Measurements from ENCODE around the gene CUBN.

The CUBN gene

GRCh38 chr10:16883084-16883483 is 246.5 kb downstream of the CUBN start:
- no peak for DNase-seq

GRCh38 chr10:16870331-16870730 is 259.3 kb downstream of the CUBN start:
- DNase-seq, result no peak

GRCh38 chr10:16867990-16868389 is 261.6 kb downstream of the CUBN start:
- DNase-seq, result no peak

DNA sequence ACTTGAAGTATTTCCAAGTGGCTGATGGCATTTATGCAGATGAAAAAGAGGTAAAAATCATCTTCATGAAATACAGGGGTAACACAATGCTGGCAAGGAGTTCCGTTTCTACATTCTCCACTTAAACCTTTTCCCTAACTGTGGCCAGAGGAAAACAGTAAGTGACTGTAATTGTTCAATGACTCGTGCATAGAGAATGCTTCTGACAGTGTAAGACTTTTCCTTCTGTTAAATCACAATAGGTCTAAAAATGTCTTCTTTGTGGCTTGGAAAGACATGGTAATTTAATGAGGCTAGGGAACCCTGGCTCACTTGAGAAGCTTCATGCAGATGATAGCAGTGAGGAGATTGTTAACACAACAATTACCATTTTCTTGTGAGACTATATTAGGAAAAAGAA is 262.1 kb downstream of the CUBN start:
- no peak for DNase-seq

- no peak for DNase-seq
Measured at GRCh38 chr10:16866541-16867275, 262.9 kb downstream of the CUBN start.

GRCh38 chr10:16865766-16866165 is 263.8 kb downstream of the CUBN start:
- no peak for DNase-seq

- no peak for DNase-seq
Measured at GRCh38 chr10:16863766-16864165, 265.8 kb downstream of the CUBN start.

DNA sequence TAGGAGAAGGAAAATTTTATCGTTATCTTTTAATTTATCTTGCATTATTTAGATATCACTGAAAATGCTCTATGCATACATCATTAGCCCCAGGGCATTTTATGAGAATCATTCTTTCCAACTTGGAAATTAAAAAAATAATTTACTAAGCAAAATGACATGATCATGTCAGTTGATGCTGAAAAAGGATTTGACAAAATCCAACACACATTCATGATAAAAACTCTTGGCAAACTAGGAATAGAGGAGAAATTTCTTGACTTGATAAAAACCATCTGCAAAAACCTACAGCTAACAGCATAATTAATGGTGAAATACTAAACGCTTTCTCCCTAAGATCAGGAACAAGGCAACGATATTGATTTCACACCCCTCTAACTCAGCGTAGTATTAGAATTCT is 272.2 kb downstream of the CUBN start:
- DNase-seq, result no peak

GRCh38 chr10:16856567-16856966 is 273.0 kb downstream of the CUBN start:
- no peak for DNase-seq

- no peak for DNase-seq
Measured at GRCh38 chr10:16856092-16856491, 273.5 kb downstream of the CUBN start.

- no peak for DNase-seq
Measured at GRCh38 chr10:16854623-16855022, 275.0 kb downstream of the CUBN start.

DNA sequence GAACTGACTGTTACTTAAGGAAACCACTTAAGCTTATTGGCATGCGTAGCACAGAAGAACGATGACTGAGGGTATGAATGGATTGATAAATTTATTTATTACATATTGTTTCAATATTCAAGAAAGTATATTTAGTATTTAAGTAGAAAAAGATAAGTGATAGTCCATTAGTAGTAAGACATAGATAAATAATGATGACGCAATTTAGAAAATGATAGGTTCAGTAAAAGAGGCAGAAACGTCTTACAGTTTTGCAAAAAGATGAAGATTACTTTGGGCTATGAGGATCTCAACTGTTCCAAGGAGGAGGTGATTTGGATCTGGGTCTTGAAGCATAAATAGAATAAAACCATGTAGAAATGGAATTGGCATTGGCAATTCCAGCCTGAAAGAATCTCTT is 275.8 kb downstream of the CUBN start:
- no peak for DNase-seq

DNA sequence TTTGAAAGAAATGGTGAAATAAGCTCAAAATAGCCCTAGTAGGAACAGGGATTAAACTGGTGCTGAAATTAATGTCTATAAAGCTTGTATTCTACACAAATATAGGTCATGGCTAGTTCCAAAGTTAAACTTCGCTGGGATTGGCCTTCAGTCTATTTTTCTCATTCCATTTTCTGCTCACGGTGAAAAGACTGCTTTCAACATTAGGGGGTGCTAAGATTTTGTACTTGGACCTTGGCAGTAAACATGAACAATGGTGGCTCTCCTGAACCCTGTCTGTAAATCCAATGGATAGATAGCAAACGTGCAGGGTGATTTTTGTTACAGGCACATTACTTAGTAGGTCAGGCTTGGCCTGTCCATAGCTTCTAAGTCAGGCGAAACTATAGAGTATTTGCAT is 276.4 kb downstream of the CUBN start:
- DNase-seq, result no peak

GRCh38 chr10:16852624-16853023 is 277.0 kb downstream of the CUBN start:
- no peak for DNase-seq

DNA sequence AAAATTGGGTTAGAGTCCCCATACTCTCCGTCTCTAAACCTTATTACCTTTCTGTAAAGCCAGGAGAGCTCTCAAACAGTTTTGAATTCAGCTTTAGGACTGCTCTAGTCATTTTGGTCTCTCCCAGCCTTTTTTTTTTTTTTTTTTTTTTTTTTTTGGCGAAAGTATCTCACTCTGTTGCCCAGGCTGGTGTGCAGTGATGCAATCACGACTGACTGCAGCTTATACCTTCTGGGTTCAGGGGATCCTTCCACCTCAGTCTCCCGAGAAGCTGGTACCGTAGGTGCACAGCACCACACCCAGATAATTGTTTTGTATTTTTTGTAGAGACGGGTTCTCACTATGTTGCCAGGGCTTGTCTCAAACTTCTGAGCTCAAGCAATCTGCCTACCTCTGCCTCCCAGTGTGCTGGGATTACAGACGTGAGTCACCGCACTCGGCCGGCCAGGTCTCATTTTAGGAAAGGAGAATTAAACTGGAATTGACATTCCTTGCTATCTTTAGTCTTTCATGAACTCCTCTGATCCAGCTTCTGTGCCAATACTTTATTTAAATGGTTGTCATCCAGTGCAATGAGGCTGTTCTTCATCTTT is 281.0 kb downstream of the CUBN start:
- no peak for DNase-seq

GRCh38 chr10:16847644-16848043 is 282.0 kb downstream of the CUBN start:
- DNase-seq, result no peak

DNA sequence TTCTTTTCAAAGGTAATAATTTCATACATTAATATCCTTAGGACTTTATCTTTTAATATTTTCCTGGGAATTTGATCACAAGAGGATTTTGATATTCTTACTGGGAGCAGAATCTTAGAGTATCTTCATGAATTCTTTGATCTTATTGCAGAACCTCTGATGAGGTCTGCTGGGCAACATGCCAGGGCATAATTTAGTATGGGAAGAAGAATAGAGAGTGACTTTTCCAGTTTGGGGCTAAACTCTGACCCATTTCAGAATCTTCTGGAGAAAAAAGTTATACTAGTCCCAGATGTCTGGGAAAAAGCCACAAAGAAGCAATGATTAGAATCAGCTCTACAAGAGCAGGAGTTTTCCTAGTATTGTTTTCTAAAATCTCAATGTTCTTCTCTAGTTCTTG is 284.4 kb downstream of the CUBN start:
- DNase-seq, result no peak

GRCh38 chr10:16843252-16843870 is 286.2 kb downstream of the CUBN start:
- peak in 2 of 51 donors; percentile 30 to 58 for DNase-seq

DNA sequence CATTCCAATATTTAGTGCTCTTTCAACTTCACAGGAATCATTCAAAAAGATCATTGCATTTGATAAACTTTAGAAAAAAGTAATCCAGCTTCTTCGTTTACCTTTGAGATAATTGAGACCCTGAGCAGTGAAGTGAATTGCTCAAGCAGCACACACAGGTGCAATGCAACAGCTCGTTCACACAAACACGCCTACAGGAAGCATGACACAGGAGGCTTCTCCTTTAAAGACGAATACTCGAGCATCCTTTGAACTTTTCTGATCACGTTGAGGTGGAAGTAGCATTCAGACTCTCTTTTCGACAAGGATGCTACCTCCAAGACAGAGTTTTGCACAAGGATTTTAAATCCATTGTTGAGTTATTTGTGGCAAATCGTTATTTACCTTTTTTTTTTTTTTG is 294.4 kb downstream of the CUBN start:
- DNase-seq, result no peak

- DNase-seq, result peak in 1 of 51 donors; percentile 25
Measured at GRCh38 chr10:16832351-16833080, 297.1 kb downstream of the CUBN start.

DNA sequence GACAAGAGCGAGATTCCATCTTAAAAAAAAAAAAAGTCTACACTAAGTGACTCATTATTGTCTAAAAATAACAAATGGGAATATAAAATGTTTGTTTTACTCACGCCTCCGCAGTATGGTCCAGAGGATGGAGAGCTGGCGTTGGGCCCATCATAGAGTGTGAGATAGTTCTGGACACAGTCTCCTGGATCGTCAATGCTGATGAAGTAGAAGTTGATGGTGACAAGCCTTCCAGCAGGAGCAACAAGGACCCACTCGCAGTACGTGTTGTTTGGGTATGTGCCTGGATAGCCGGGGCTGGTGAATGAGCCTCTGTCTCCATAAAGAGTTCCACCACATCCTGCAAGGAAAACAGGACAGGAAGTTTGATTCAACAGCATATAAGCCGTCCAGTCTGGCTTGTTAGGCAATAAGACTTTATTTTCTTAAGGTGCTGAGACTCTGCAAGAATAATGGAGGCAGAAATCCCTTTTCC is 300.9 kb downstream of the CUBN start:
- DNase-seq, result no peak

DNA sequence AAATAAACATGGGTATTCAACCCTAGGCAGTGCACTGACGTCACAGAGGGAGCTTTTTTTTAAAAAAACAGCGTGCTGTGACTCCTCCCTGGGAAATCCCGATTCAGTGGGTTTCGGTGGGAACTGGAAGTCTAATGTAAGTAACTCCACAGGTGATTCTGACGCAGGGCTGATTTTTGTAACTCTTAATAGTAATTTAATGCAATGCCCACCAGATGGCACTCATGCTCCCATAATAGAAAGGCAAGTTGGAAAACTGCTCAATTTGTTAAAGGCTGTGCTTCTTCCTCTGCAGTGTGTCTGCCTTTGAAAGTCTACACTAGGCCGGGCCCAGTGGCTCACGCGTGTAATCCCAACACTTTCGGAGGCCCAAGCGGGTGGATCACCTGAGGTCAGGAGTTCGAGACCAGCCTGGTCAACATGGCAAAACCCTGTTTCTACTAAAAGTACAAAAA is 301.5 kb downstream of the CUBN start:
- peak in 23 of 51 donors; percentile 4 to 64 (median 24) for DNase-seq
